Bronchial epithelial cell (primary cell): ENCODE measurements around the gene TBC1D10A. TPM values are rescaled to one million over a fixed set of nuclear protein-coding genes. Genes with fewer than 3 reads are reported as not detected.

ENCODE experiments used
- DNase-seq: peaks from one replicate; pipeline ENCODE4 v3.0.0-alpha.2; 2010; ENCODE audit warnings: low read depth
- FAIRE-seq: peaks from 2 replicates; lab custom pipeline; 2011; peaks lifted over from hg19 to GRCh38; lab: Jason Lieb, UNC
- H3K27me3 ChIP-seq: 2 replicates; pipeline ENCODE4 v1.5.1; 2011; ENCODE audit warnings: low read length; ENCODE audit not compliant: control insufficient read depth, insufficient read depth
- H3K36me3 ChIP-seq: 2 replicates; pipeline ENCODE4 v1.5.1; 2011; ENCODE audit warnings: low read length; ENCODE audit not compliant: control insufficient read depth, insufficient read depth
- H3K4me3 ChIP-seq: 2 replicates; pipeline ENCODE4 v1.5.1; 2011; ENCODE audit warnings: mild to moderate bottlenecking, low read depth, low read length, control low read depth
- CTCF ChIP-seq: IDR thresholded peaks from 2 replicates; pipeline ENCODE4 v1.5.1; 2011; ENCODE audit warnings: mild to moderate bottlenecking, moderate library complexity, low read length, control low read depth, inconsistent platforms; ENCODE audit not compliant: insufficient read depth, severe bottlenecking
- total RNA-seq: library from RNA; depleted of rRNA; stranded (reverse); fragments of >200 nt; gene quantifications from 2 replicates; pipeline ENCODE4 v1.2.1, GENCODE V29; 2014

TBC1D10A gene
- total RNA-seq, 1 donor from 2014 or later: 6.6 TPM

GRCh38 chr22:30274437-30274812, 52.3 kb downstream of the TBC1D10A start:
- no peak for TF ChIP-seq CTCF
- H3K27me3 ChIP-seq: no peaks in the 10 kb centered on the region
- FAIRE-seq: no peak
- H3K4me3 ChIP-seq: no peak overlapping the region
- DNase-seq: no peak
- no peaks in the 10 kb centered on the region for H3K36me3 ChIP-seq

- Histone ChIP-seq H3K36me3 (no peaks in the 10 kb centered on the region), H3K4me3 (no peak overlapping the region), H3K27me3 (no peaks in the 10 kb centered on the region)
- DNase-seq (no peak), FAIRE-seq (peak; percentile 77)
- TF ChIP-seq CTCF: no peak
Observed at GRCh38 chr22:30273711-30274436, 52.9 kb downstream of the TBC1D10A start.

GRCh38 chr22:30272781-30273601, 53.8 kb downstream of the TBC1D10A start:
- DNase-seq (no peak), FAIRE-seq (no peak)
- Histone ChIP-seq H3K36me3 (no peaks in the 10 kb centered on the region), H3K4me3 (no peak overlapping the region), H3K27me3 (no peaks in the 10 kb centered on the region)
- no peak for TF ChIP-seq CTCF

- no peak overlapping the region for H3K4me3 ChIP-seq
- FAIRE-seq: no peak
- TF ChIP-seq CTCF: no peak
Observed at GRCh38 chr22:30270832-30271231, 55.9 kb downstream of the TBC1D10A start.

GRCh38 chr22:30268331-30268730, 58.4 kb downstream of the TBC1D10A start:
- TF ChIP-seq CTCF: no peak
- peaks cover 2% of the 10 kb centered on the region for H3K27me3 ChIP-seq
- DNase-seq (no peak), FAIRE-seq (no peak)
- H3K36me3 ChIP-seq: no peaks in the 10 kb centered on the region
- H3K4me3 ChIP-seq: no peak overlapping the region

More at GRCh38 chr22:30270832-30271231, 55.9 kb downstream of the TBC1D10A start:
- no peaks in the 10 kb centered on the region for H3K36me3 ChIP-seq
- peaks cover 2% of the 10 kb centered on the region for H3K27me3 ChIP-seq
- DNase-seq: no peak
